Stimulated activated CD8-positive, alpha-beta memory T cell treated with anti-CD3 and anti-CD28 coated beads, Interleukin-15, amount 100 ng/mL, for 1 hour (primary cell): ENCODE results near the gene PPFIBP2.

Source experiments
- DNase-seq: peaks from one replicate; pipeline ENCODE4 v3.0.0-alpha.2; 2020; ENCODE audit warnings: low read depth

The PPFIBP2 gene

DNA sequence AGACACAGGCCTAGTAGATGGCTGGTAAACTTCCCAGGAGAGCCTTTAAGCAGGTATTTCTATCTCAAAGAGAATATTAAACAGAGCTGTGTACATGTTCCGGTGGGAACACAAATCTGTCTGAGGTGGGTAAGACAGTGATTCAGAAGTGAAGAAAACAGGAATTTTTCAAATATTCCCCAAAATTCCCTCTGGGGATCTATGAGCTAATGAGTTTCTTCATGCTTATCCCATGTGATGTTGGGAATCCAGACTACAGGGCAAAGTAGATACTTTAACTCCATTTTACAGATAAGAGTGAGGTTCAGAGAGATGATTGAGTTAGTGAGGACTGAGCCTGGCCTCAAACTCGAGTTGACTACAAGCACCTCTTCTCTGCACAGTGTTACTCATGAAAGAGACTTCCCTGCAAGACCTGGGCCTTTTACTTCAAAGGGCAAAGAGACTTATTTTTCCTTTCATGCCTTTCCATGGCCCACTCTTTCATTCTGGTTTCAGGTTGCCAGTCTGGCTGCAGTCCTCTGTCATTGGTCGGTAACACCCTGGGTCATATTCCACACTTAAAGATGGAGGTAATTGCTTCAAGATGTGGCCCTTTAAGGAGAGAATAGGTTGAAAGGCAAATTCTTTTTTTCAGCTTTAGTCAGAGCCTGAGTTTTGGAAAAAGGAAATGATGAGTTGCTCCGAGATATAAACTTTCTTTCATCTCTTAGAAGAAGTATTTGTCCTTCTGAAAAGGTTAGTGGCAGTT is 89.4 kb downstream of the PPFIBP2 start:
- DNase-seq: no peak

DNA sequence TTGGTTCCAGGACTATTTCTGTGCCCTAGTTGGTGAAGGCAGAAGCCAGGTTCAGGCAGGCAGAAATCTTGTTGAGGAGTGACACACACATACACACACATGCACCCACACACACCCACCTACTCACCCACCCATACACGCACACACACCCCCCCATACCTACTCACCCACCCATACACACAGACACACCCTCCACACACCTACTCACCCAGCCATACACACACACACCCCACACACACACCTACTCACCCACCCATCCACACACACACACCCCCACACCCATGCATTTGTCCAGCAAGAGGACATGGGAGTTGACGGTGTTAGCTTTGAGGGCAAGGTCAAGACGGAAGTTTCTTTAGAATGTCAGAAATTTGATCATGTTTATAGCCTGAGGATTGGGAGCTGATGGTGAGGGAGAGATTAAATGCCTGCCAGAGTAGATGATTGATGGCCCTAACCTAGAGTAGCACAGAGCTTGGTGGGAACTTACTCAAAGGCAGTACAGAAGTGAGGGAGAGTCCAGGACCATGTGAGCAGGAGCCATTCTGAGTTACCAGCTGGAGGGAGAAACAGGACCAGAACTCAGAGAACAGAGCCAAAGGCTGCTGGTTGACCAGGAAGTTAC is 90.6 kb downstream of the PPFIBP2 start:
- DNase-seq: no peak

DNA sequence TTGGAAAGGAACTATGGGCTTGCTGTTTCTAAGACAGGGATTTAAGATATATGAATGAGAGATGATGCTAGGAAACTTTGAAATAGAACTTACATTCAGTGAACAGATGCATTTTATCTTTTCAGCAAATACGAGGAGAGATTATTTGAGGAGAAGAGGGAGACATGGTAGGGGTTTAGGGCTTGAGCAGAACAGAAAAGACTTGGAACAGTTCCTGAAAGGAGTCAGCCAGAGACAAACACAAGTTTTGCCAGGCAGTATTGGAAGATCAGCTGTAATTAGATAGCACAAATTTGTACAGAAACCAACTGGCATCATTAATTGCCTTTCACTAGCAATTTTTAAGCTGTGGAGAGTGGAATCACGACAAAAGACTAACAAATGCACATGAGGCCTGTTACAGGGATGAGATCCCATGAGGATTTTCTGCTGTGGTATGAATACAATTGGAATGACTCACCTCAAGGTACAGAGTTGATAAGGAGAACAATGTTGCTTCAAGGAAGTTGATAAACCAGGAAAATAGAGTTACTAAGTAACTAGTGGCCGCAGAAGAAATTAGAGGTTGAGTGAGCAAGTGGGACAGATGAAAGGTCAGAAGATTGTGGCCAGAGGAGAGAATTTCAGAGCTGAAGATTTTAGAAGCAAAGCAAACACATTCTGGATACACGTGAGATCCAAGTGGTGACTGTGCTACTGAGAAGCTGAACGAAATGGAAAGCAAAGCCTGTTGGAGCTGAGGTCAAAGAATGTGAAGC is 91.6 kb downstream of the PPFIBP2 start:
- DNase-seq: no peak

DNA sequence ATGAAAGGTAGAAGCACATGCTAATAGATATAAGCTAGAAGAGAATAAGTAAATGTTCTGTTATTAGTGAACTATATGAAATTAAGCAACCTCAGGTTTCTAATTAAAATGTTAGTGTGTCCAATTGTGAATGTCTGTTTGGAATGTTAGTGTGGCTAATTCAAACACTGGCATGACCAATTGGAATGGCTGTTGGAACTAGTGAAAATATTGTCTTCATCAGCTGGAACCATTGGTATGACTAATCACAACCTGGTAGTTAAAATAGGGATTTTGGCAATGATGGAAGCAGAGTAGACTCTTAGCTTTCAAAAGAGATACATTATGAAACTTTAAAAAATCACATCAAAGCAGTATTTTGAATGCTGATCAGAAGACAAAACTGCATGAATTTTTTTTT is 92.7 kb downstream of the PPFIBP2 start:
- no peak for DNase-seq

DNA sequence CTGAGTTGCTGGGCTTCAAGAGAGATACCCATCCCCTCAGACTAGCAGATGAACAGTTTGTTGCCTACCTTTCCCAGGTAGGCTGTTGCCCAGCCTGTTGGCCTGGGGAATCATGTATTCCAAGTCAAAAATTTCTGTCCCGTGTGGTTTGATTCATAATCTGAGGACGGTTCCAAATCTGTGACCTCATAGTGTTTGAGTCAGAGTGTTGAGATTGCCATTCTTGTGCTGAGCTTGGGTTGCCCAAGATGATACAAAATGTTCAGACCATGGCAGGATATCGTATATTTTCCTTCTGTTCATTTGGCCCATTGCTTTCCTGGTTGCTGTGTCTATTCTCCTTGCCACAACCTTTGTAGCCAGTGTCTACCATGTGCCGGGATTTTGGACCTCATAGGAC is 95.2 kb downstream of the PPFIBP2 start:
- no peak for DNase-seq

DNA sequence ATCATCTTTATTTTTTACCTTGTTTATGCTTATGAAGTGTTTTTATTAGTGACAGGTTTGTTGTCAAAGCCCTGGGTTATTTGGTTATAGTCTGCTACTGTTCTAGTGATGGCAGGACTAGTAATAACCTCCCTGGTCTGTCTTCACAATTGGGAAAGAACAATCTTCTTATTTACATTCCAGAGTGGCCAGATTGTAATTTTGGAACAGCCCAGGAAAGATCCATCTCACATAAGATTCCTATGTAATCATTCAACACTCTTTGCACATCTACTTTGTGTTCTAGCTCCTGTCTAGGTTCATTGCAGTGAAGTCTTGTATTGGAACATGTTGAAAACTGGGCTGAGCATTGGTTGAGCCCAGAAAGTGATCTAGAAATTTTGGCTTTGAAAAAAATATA is 95.7 kb downstream of the PPFIBP2 start:
- DNase-seq: no peak

DNA sequence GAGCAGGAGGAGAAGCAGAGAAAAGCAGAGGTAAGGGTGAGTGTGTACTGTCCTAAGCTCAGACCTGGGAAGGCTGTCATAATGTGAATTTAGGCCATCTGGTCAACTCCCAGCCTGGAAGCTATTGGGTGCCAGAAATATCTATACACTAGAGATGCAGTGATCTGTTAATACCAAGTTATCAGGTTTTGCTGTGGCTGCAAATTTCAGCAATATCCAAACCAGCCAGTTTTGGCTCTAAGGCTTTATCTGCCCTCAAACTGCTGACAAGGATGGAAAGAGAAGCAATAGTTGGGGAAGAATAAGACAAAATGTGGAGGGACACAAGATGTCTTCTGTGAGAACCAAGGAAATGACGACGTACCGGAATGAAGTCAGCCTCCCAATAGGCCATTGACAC is 96.6 kb downstream of the PPFIBP2 start:
- no peak for DNase-seq

DNA sequence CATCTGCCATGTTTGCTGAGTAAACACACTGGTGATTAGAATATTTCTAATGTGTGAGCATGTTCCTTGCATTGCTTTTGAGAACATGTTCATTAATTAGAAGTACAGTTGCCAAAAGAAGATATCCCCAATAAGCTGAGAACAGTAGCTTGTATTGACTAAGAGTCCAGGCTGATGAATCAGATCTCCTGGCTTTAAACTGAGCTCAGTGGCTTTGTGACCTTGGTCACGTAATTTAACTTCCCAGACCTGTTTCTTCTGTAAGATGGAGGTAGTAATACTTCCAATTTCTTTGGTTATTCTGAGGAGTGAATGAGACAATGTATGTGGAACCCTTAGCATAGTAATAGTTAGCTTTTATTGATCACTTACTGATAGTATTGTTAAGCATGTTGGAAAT is 97.6 kb downstream of the PPFIBP2 start:
- DNase-seq: no peak

DNA sequence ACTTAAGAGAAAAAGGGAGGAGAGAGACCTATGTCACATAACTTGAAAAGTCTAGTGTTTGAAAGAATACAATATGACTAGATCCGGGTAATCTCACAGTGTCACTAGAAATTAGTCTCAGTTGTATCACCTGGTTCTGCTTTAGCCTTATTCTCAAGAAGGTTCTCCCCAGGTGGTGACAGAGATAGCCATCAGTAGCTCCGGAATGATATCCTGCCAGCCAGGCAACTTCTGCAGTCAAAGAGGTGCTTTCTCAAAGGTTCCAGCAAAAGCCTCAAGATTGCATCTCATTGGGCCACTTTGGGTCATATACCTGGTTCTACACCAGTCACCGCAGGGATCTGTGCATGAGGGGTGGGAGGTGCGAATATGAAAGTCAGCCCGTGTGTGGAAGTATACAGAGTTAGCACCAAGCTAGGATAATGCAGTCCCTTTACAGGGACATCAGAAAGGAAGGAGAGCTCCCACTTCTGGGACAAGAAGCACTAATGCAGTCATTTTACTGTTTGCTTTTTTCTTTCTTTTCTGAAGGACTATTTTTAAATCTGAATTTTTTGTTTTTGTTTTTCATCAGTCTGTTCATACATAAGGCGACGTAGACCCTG is 98.4 kb downstream of the PPFIBP2 start:
- DNase-seq: no peak

DNA sequence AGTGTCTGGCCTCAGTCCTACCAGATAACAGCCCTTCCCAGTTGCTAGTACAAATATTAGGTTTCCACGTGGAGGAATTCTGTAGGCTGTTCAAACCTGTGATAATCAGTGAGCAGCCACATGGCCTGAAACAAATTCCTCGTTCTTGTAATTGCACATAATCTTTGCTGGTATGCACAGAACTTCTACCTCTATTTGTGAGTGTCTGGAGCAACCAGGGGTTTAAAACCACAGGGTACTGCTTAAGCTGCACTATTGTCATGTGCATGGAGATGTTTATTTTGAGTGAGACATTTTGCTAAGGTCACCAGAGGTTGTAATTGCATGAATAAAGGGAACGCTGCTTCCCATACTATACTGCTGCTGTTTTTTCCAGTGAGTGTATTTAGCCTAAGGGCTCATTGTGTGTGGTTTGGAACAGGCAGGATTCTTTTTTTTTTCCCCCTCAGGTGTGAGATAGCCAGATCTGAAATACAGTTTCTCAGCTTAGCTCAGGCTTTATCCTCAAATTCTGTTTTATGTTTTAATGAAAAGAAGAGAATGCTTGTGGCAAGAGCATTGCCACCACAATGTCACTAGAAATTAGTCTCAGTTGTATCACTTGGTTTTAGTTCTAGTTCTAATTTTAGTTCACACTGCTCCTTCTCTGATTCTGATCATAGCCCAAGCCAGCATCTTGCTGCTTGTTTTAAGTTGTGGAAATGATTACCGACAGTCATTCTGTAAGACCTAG is 99.0 kb downstream of the PPFIBP2 start:
- DNase-seq: no peak

DNA sequence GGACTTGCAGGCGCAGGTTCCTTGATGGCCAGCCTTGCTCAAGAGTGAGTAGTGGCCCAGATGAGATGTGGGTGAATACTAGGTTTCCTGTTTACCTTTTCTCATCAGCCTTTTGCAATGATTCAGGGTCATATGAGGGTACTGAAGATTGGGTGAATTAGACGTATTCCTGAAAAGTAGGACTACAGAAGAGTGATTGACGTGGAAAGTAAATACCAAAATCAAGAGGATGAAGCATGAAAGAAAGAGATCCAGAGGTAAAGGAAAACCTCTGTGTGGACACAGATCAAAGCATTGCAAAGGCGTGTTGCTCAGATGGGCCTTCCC is 99.6 kb downstream of the PPFIBP2 start:
- no peak for DNase-seq

DNA sequence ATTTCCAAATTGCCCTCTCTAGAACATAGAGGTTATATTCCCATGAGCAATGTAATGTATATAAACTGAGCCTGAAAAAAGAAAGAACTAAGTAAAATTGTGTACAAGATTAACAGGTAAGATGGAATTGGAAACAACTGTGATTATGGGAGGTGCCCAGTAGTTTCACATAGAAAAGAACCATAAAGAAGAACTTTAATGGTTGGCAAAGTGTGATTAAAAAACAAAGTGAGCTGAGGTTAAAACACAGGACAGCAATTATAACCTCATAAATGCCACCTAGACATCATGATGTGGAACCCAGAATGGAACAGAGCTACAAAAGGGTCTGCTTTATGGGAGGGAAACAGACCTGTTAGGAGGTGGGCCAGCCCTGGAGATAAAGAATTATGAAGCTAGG is 100.9 kb downstream of the PPFIBP2 start:
- DNase-seq: no peak

DNA sequence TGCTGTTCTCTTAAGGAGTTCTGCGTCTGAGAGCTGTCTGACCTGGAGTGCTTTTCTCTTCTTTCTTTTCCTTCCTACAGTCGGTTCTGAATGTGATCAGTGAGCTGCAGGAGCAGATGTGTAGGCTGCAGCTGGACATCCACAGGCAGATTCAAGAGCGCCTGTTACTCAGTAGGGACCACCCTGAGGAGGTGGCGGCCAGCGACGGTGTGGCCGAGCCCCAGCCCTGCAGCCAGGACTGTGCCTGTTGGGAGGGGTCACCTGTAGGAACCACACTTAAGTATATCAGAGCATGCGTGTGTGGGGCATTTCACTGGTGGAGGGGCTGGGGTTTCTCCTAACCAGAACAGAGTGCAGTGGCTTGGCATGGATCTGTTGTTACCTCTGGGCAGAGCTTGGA is 103.2 kb downstream of the PPFIBP2 start:
- DNase-seq: no peak

DNA sequence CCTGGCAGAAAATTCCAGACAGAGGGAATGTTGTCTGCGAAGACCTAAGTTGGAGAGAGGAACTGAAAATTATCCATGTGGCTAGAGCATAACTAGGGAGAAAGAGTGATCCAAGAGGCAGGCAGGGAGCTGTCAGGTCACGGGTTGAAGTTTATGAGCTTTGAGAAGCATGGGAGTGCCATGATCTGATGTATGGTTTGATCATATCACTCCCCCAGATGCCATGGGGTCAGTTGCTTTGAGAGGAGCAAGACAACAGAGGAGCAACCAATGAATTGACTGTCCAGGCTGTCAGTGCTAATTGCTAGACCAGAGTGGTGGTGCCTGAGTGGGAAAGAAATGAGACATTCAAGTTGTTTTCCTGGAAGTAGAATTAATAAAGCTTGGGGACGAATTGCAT is 105.5 kb downstream of the PPFIBP2 start:
- no peak for DNase-seq

DNA sequence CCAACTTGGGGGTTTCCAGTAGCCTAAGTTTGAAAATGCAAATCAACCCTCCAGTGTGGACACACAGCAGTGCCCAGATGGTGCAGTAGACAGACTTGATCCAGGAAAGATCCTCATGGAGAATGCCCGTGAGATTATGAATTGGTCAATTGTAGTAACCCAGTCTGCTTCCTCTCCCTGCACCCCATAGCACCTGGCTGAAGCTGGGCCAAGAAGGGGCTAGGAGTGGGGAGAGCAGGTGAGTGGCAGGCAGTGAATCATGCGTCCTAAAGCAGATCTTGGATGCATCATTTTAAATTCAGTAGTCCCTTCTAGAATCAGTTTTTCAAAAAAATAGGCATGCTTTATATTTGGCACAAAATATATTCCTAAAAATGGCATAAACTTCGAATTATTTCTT is 107.3 kb downstream of the PPFIBP2 start:
- DNase-seq: no peak

DNA sequence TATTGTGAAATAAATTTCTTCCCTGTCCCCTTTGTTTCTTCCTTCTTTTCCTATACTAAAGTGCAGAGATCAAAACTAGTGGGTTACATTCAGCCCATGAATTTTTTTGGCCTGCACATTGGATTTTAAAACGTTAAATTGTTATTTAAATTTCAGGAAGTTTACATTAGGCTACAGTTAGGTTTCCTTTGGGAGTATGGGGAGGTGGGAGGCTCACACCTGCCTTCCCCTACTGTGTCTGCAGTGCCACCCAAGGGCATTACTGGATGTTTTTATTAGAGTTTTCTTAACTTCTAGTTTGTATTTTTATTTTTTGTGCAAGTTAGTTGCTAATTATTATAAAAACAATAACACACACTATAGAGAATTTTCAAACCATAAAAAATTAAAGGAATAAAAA is 107.8 kb downstream of the PPFIBP2 start:
- no peak for DNase-seq

DNA sequence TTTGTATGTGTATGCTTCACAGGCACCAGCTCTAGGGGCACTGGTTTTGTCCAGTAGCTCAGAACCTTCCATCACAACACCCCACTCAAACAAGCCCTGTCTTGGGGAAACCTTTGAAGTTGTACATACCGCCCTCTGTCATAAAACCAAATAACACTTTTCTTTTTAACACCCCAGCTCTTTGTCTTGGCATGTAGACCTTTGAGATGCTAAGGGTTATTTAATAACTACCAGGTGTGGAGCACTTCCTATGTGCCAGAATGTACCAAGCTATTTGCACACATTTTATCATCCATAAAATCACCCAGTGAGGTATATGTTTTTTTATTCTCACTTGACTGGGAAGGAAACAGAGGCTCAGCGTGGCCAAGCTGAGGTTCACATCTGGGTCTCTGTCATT is 108.9 kb downstream of the PPFIBP2 start:
- no peak for DNase-seq

DNA sequence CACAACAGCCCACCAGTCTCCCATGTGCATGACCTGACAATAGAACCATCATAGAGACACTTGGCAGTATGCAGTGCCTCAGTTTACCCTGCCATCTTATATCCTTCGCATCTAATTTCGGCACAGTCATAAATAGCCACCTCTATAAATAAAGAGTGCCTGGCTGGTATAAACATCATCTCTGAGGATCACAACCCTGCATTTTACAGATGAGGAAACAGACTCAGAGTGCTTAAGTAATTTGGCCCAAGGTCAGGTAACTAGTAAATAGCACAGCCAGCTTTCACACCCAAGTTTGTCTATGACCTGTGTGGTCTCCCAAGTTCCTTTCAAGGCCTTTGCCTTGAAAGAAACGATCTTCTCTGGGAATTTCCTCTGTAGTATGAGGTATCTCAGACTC is 114.9 kb downstream of the PPFIBP2 start:
- DNase-seq: no peak

DNA sequence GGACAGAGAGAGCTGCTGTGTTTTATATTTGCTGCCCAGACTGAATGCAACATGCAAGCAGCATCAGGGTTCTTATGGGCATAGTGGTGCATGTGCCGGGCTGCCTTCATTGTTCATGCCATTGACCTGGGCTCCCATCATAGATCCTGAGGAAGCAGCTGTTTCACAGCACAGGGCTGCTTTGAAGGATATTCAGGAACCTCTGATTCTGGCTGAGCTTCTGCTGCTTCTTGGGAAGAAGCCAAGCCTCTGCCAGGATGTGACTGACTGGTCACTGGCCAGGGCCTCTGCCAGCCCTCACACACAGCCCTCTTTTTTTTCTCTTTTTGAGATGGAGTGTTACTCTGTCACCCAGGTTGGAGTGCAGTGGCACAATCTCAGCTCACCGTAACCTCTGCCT is 116.2 kb downstream of the PPFIBP2 start:
- DNase-seq: no peak

DNA sequence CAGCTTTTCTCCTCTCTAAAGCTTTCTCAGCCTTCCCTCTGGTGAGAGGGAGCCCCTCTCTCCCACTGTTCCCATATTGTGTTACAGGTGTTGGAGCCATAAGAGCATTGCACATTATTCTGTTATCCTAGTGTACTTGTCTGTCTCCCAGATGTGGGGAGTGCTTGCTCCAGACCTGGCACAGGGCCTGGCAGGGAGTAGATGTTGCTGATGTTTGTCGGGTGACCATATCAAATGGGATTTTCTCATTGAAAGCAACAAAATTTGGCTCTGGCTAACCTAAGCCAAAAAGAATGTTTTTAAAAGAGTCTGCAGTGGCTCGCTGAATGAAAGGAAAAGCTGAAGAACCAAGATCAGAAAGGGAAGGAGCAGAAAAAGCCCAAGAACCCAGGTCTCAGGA is 118.4 kb downstream of the PPFIBP2 start:
- no peak for DNase-seq

DNA sequence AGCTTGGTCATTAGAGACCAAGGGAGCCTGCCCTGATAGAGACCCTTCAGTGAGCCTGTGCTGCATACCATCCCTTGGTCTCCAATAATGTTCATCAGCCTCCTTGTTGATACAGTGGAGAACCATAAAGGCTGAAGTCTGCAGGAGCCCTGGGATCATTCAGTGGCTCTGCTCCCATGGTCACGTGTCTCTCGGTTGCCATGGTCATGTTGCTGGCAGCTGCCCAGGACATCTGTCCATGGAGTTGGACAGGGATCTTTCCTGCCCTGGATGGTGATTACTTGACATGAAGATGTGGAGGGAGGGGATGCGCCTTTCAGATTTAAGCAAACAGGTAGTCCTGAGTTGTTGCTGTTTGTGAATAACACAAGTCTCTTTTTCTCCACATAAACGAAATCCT is 121.3 kb downstream of the PPFIBP2 start:
- no peak for DNase-seq

DNA sequence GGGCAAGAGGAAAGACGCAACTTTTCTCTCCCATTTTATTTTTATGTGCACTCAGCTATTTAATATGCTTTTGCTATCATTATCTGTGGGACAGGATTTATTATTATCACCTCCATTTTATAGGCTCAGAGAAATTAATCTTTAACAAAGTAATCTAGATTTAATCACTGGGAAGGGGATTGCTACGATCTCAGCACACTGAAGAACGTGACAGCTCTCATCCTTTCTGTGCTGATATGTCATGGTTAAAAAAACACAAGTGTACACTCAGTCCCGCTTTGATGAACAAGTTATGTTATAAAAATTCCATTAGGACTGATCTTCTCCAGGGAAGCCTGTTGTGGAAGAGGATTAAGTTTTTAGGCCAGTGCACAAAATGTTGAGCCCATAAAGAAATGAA is 121.9 kb downstream of the PPFIBP2 start:
- no peak for DNase-seq
